ENCODE data around the gene WNT7B.

WNT7B gene

GRCh38 chr22:45896153-45896951 lies 80.6 kb downstream of the WNT7B start:
- TF ChIP-seq ZFP3 (CRISPR knock-in tag; IDR thresholded peaks at IDR 0.05) (no peak), PATZ1 (CRISPR knock-in tag; IDR thresholded peaks at IDR 0.05; ENCODE audit: borderline replicate concordance) (no peak), BACH2 (CRISPR knock-in tag; IDR thresholded peaks at IDR 0.05; ENCODE audit: borderline replicate concordance) (no peak), TSHZ2 (CRISPR knock-in tag; IDR thresholded peaks at IDR 0.05) (no peak), ZC3H10 (CRISPR knock-in tag; IDR thresholded peaks at IDR 0.05) (no peak), CSRNP3 (CRISPR knock-in tag; IDR thresholded peaks at IDR 0.05) (no peak)
- ATAC-seq: no peak; the same call in 2 of the 3 replicates

GRCh38 chr22:45895436-45896152 lies 81.4 kb downstream of the WNT7B start:
- ATAC-seq: no peak; the same call in 2 of the 3 replicates
- TF ChIP-seq SNAI2 (CRISPR knock-in tag; IDR thresholded peaks at IDR 0.05) (no peak), BACH2 (CRISPR knock-in tag; IDR thresholded peaks at IDR 0.05; ENCODE audit: borderline replicate concordance) (no peak), ZNF70 (CRISPR knock-in tag; IDR thresholded peaks at IDR 0.05) (no peak), ZFP3 (CRISPR knock-in tag; IDR thresholded peaks at IDR 0.05) (no peak), RARB (CRISPR knock-in tag; IDR thresholded peaks at IDR 0.05) (no peak), ZNF8 (CRISPR knock-in tag; IDR thresholded peaks at IDR 0.05) (no peak), POU6F1 (CRISPR knock-in tag; IDR thresholded peaks at IDR 0.05; ENCODE audit: borderline replicate concordance, low read depth) (no peak), TOX (CRISPR knock-in tag; IDR thresholded peaks at IDR 0.05; ENCODE audit: borderline replicate concordance) (no peak), CSRNP3 (CRISPR knock-in tag; IDR thresholded peaks at IDR 0.05) (no peak), CREB5 (CRISPR knock-in tag; IDR thresholded peaks at IDR 0.05; ENCODE audit: low read depth) (no peak), PPARA (CRISPR knock-in tag; IDR thresholded peaks at IDR 0.05; ENCODE audit: borderline replicate concordance) (no peak), ZC3H10 (CRISPR knock-in tag; IDR thresholded peaks at IDR 0.05) (no peak), ZNF565 (CRISPR knock-in tag; conservative IDR thresholded peaks at IDR 0.05; ENCODE audit: low read depth) (no peak), CSDC2 (CRISPR knock-in tag; IDR thresholded peaks at IDR 0.05) (no peak), OSR1 (CRISPR knock-in tag; IDR thresholded peaks at IDR 0.05) (no peak), ARNTL (CRISPR knock-in tag; IDR thresholded peaks at IDR 0.05; ENCODE audit: borderline replicate concordance, low read depth) (no peak), ZFP30 (CRISPR knock-in tag; IDR thresholded peaks at IDR 0.05) (no peak)
